ENCODE results near the gene BMP2. TPM values are rescaled to one million over a fixed set of nuclear protein-coding genes. Genes with fewer than 3 reads are reported as not detected.

The BMP2 gene
- total RNA-seq, 1 donor from 2014 or later, result 17.6 TPM

DNA sequence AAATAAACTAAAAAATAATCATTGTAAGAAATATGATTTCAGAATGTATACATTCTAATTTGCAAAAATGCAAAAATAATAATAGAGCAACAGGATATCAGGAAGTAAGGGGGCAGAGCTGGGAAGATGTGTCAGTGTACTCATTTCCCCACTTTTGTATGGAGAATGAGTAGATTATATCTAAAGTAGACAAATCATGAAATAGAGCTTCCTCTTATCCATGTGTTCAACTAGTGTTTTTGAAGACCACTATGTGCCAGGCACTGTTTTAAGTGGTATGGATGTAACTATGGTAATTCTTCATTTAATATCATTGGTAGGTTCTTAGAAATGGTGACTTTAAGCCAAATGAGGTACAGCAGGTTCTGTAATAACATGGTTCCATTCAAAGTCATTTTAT, 17.0 kb upstream of the BMP2 start:
- TF ChIP-seq, protein P1, sequence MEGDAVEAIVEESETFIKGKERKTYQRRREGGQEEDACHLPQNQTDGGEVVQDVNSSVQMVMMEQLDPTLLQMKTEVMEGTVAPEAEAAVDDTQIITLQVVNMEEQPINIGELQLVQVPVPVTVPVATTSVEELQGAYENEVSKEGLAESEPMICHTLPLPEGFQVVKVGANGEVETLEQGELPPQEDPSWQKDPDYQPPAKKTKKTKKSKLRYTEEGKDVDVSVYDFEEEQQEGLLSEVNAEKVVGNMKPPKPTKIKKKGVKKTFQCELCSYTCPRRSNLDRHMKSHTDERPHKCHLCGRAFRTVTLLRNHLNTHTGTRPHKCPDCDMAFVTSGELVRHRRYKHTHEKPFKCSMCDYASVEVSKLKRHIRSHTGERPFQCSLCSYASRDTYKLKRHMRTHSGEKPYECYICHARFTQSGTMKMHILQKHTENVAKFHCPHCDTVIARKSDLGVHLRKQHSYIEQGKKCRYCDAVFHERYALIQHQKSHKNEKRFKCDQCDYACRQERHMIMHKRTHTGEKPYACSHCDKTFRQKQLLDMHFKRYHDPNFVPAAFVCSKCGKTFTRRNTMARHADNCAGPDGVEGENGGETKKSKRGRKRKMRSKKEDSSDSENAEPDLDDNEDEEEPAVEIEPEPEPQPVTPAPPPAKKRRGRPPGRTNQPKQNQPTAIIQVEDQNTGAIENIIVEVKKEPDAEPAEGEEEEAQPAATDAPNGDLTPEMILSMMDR (IDR thresholded peaks at IDR 0.05; ENCODE audit: unreplicated experiment), result no peak
- no peak for DNase-seq (ENCODE audit: low spot score, unreplicated experiment)
- Mint-ChIP-seq H3K36me3 (ENCODE audit: insufficient read depth) (peaks cover 2% of the 10 kb centered on the region), H3K4me3 (ENCODE audit: low read depth) (no peak overlapping the region), H3K9me3 (ENCODE audit: low read depth) (peaks cover 11% of the 10 kb centered on the region), H3K4me1 (ENCODE audit: low read depth) (no peaks in the 10 kb centered on the region), H3K27ac (no peak overlapping the region), H3K27me3 (no peaks in the 10 kb centered on the region)

DNA sequence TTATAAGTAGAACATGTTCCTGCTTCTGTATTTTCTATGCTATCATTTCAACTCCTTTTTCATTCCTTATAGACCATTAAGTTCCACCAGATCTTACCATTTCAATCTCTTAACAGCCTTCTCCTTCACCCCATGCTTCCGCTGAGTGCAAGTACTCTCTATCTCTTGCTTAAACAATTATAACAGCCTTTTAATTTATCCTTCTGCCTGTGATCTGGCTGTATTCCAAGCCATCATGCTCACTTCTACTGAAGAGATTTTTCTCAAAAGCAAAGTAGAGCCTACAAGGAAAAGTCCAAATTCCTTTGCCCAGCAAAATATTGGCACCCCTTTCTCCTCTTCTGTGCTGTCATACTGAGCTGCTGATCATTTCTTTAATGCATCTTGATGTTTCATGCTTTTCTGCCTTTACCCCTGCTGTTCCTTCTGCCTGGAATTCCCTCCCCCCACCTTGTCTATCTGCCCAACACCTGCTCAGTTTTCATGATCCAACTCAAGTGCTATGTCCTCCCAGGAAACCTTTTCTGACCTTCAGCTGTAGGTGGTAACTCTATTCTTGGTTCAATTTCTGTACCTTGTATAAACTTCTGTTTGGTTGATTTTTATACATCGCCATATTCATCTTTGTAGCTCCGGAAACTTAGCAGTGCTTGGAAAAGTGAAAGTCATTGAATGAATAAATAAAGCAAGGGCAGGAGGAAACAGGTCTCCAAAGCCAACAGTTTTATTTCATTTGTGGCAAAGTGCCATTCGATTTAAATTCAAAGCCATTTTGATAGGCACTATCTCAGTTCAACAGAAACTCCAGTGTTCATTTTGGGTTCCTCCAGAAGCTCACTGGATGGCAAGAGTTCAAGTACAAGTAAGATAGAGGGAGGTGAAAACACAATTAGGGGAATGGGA, 10.5 kb upstream of the BMP2 start:
- peaks cover 11% of the 10 kb centered on the region for H3K9me3 Mint-ChIP-seq (ENCODE audit: low read depth)
- no peak overlapping the region for H3K4me3 Mint-ChIP-seq (ENCODE audit: low read depth)
- DNase-seq (ENCODE audit: low spot score, unreplicated experiment), result no peak
- no peaks in the 10 kb centered on the region for H3K4me1 Mint-ChIP-seq (ENCODE audit: low read depth)
- H3K27me3 Mint-ChIP-seq, result no peaks in the 10 kb centered on the region
- TF ChIP-seq, protein P1 (IDR thresholded peaks at IDR 0.05; ENCODE audit: unreplicated experiment), result no peak
- H3K27ac Mint-ChIP-seq, result no peak overlapping the region
- H3K36me3 Mint-ChIP-seq (ENCODE audit: insufficient read depth), result peaks cover 2% of the 10 kb centered on the region

DNA sequence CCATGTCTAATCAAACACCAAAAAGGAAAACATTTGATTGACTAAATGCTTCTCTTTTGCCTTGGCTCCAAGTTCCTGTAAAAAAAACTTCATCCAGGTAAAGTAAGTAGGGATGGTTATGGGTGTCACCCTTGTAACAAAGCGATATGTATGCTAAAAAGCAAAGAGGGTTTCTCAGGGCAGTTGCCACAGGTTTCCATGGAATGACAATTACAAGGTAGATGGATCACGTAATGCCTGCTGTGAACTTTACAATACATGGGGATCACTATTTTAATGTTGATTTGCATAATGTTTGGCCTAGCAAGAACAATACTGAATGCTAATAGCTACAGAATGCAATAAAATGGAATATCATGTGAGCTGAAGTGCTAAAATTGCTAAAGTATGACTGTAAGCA, 2.9 kb upstream of the BMP2 start:
- Mint-ChIP-seq H3K4me1 (ENCODE audit: low read depth) (peaks cover 8% of the 10 kb centered on the region), H3K4me3 (ENCODE audit: low read depth) (no peak overlapping the region), H3K27me3 (peaks cover 6% of the 10 kb centered on the region), H3K36me3 (ENCODE audit: insufficient read depth) (no peaks in the 10 kb centered on the region), H3K9me3 (ENCODE audit: low read depth) (no peaks in the 10 kb centered on the region), H3K27ac (no peak overlapping the region)
- TF ChIP-seq, protein P1 (IDR thresholded peaks at IDR 0.05; ENCODE audit: unreplicated experiment), result no peak
- DNase-seq (ENCODE audit: low spot score, unreplicated experiment), result no peak

DNA sequence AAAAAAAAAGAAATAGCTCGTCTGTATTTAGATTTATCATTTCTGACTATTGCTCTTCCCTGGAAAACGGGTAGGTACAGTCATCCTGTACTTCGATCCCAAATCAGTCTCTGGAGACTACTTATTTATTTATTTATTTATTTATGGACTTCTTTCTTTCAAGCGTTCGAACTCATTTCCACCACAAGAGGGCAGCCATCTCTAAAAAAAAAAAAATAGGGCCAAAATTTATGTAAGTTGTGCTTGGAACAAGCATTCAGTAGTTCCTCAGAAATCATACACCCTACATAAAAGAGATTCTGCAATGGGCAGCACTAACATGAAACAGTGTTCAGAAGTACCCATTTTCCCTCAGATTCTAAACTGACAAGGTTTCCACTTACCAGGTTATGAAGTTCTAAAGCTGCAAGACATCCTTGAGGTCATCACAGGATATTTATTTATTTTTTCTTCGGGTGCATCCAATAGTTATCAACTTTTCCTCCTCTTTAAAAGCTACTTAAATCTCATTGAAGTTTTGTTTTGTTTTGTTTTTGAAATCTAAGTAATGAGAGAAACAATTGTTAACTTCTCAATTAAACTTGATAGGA, 1.9 kb upstream of the BMP2 start:
- TF ChIP-seq, protein P1 (IDR thresholded peaks at IDR 0.05; ENCODE audit: unreplicated experiment), result peak; percentile 70
- Mint-ChIP-seq H3K9me3 (ENCODE audit: low read depth) (no peaks in the 10 kb centered on the region), H3K4me3 (ENCODE audit: low read depth) (no peak overlapping the region), H3K4me1 (ENCODE audit: low read depth) (peaks cover 11% of the 10 kb centered on the region), H3K36me3 (ENCODE audit: insufficient read depth) (no peaks in the 10 kb centered on the region), H3K27me3 (peaks cover 8% of the 10 kb centered on the region), H3K27ac (no peak overlapping the region)
- DNase-seq (ENCODE audit: low spot score, unreplicated experiment), result no peak

DNA sequence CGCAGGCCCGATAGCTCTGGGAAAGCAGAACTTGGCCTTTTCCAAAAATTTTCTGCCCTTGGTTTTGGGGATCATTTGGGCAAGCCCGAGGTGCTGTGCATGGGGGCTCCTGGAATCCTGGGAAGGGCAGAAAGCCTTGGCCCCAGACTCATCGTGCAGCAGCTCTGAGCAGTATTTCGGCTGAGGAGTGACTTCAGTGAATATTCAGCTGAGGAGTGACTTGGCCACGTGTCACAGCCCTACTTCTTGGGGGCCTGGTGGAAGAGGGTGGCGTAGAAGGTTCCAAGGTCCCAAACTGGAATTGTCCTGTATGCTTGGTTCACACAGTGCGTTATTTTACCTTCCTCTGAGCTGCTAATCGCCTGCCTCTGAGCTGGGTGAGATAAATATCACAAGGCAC, 1.1 kb upstream of the BMP2 start:
- DNase-seq (ENCODE audit: low spot score, unreplicated experiment), result no peak
- TF ChIP-seq, protein P1 (IDR thresholded peaks at IDR 0.05; ENCODE audit: unreplicated experiment), result no peak
- H3K9me3 Mint-ChIP-seq (ENCODE audit: low read depth), result no peaks in the 10 kb centered on the region
- H3K27me3 Mint-ChIP-seq, result peaks cover 8% of the 10 kb centered on the region
- peaks cover 20% of the 10 kb centered on the region for H3K4me1 Mint-ChIP-seq (ENCODE audit: low read depth)
- H3K36me3 Mint-ChIP-seq (ENCODE audit: insufficient read depth), result no peaks in the 10 kb centered on the region
- peak overlapping the region; percentile 54 for H3K4me3 Mint-ChIP-seq (ENCODE audit: low read depth)
- H3K27ac Mint-ChIP-seq, result peak overlapping the region; percentile 52

Data from progenitor cell of endocrine pancreas (in vitro differentiated cells).